ENCODE measurements around the gene TMEM183A.

- TF ChIP-seq, protein P1, sequence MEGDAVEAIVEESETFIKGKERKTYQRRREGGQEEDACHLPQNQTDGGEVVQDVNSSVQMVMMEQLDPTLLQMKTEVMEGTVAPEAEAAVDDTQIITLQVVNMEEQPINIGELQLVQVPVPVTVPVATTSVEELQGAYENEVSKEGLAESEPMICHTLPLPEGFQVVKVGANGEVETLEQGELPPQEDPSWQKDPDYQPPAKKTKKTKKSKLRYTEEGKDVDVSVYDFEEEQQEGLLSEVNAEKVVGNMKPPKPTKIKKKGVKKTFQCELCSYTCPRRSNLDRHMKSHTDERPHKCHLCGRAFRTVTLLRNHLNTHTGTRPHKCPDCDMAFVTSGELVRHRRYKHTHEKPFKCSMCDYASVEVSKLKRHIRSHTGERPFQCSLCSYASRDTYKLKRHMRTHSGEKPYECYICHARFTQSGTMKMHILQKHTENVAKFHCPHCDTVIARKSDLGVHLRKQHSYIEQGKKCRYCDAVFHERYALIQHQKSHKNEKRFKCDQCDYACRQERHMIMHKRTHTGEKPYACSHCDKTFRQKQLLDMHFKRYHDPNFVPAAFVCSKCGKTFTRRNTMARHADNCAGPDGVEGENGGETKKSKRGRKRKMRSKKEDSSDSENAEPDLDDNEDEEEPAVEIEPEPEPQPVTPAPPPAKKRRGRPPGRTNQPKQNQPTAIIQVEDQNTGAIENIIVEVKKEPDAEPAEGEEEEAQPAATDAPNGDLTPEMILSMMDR (IDR thresholded peaks at IDR 0.05), result no peak
- no peak for TF ChIP-seq POLR2A (IDR thresholded peaks at IDR 0.05)
Measured at GRCh38 chr1:203002951-203003350, 4.2 kb upstream of the TMEM183A start.
